WI38 (cell line): ENCODE data around the gene LDAF1.

Experiments
- H3K4me3 ChIP-seq: 2 replicates; pipeline ENCODE4 v1.5.1; 2011; ENCODE audit warnings: low read depth, mild to moderate bottlenecking, control low read depth, low read length
- CTCF ChIP-seq: IDR thresholded peaks from 2 replicates; pipeline ENCODE4 v1.5.1; 2012; ENCODE audit warnings: low read depth, mild to moderate bottlenecking, control low read depth, low read length

Gene LDAF1

GRCh38 chr16:21217121-21217520 lies 58.6 kb downstream of the LDAF1 start:
- TF ChIP-seq CTCF, result no peak
- no peak overlapping the region for H3K4me3 ChIP-seq

GRCh38 chr16:21218153-21218552 lies 59.7 kb downstream of the LDAF1 start:
- H3K4me3 ChIP-seq, result no peak overlapping the region
- TF ChIP-seq CTCF, result no peak

GRCh38 chr16:21219551-21219950 lies 61.1 kb downstream of the LDAF1 start:
- H3K4me3 ChIP-seq, result no peak overlapping the region
- TF ChIP-seq CTCF, result no peak

- TF ChIP-seq CTCF, result no peak
- no peak overlapping the region for H3K4me3 ChIP-seq
These were observed 64.2 kb downstream of the LDAF1 start for GRCh38 chr16:21222495-21223337.

- no peak for TF ChIP-seq CTCF
- H3K4me3 ChIP-seq, result no peak overlapping the region
These were observed 65.3 kb downstream of the LDAF1 start for GRCh38 chr16:21223787-21224186.

- no peak for TF ChIP-seq CTCF
These were observed 66.3 kb downstream of the LDAF1 start for GRCh38 chr16:21224800-21225199.

GRCh38 chr16:21226749-21227148 lies 68.3 kb downstream of the LDAF1 start:
- no peak overlapping the region for H3K4me3 ChIP-seq
- TF ChIP-seq CTCF, result no peak

More at GRCh38 chr16:21224800-21225199, 66.3 kb downstream of the LDAF1 start:
- no peak overlapping the region for H3K4me3 ChIP-seq
